ENCODE data around the gene PRKCE. TPM values are rescaled to one million over a fixed set of nuclear protein-coding genes. Genes with fewer than 3 reads are reported as not detected.

Gene PRKCE
- total RNA-seq, 2 donors from 2014 or later: 5.8 to 18.1 TPM

DNA sequence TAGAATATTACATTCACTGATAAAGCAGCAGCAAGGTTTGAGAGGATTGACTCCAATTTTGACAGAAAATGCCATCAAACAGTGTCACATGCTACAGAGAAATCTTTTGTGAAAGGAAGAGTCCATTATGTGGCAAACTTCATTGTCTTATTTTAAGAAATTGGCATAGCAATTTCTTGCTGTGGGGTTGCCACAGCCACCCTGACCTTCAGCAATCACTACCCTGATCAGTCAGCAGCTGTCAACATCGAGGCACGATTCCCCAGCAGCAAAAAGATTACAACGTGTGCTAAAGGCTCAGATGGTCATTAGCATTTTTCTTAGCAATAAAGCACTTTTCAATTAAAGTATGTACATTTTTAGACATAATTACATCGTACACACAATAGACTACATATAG is 74.7 kb downstream of the PRKCE start:
- DNase-seq (ENCODE audit: low spot score) (no peak), ATAC-seq (ENCODE audit: insufficient number of reproducible peaks, low FRiP score, low read depth) (no peak)
- Histone ChIP-seq H3K4me1 (ENCODE audit: control insufficient read depth in 1 of 2, low read depth in 2 of 2) (no peaks in the 10 kb centered on the region), H3K4me3 (no peak overlapping the region), H3K27ac (no peak overlapping the region), H3K9me3 (no peaks in the 10 kb centered on the region), H3K36me3 (no peaks in the 10 kb centered on the region), H3K27me3 (replicated peaks; ENCODE audit: insufficient read depth) (no peaks in the 10 kb centered on the region)
- TF ChIP-seq, protein P1, sequence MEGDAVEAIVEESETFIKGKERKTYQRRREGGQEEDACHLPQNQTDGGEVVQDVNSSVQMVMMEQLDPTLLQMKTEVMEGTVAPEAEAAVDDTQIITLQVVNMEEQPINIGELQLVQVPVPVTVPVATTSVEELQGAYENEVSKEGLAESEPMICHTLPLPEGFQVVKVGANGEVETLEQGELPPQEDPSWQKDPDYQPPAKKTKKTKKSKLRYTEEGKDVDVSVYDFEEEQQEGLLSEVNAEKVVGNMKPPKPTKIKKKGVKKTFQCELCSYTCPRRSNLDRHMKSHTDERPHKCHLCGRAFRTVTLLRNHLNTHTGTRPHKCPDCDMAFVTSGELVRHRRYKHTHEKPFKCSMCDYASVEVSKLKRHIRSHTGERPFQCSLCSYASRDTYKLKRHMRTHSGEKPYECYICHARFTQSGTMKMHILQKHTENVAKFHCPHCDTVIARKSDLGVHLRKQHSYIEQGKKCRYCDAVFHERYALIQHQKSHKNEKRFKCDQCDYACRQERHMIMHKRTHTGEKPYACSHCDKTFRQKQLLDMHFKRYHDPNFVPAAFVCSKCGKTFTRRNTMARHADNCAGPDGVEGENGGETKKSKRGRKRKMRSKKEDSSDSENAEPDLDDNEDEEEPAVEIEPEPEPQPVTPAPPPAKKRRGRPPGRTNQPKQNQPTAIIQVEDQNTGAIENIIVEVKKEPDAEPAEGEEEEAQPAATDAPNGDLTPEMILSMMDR (IDR thresholded peaks at IDR 0.05): no peak

DNA sequence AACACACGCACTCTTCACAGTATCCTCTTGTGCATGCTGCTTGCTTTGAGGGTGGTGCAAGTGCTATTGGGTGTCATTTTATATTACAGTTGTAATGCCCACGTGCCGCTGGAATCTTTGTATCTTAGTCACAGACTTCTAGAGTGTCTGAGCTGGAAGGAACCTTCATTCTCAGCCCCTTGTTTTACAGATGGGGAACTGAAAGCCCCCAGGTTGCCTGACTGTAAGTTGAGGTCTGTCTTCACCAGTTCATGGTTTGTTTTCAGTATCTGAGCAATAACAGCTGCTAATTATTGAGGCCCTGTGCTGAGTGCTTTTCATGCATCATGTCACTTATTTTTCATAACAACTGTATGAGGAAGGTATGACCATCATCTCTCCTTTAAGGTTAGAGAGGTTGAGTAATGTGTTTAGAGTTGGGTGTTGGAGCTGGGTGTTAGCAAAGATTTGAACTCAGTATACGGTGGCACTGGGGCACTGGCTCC is 77.0 kb downstream of the PRKCE start:
- Histone ChIP-seq H3K9me3 (no peaks in the 10 kb centered on the region), H3K36me3 (no peaks in the 10 kb centered on the region), H3K27ac (no peak overlapping the region), H3K4me3 (no peak overlapping the region), H3K27me3 (replicated peaks; ENCODE audit: insufficient read depth) (no peaks in the 10 kb centered on the region), H3K4me1 (ENCODE audit: control insufficient read depth in 1 of 2, low read depth in 2 of 2) (no peaks in the 10 kb centered on the region)
- TF ChIP-seq, protein P1 (IDR thresholded peaks at IDR 0.05): no peak
- no peak for DNase-seq (ENCODE audit: low spot score)
- no peak for ATAC-seq (ENCODE audit: insufficient number of reproducible peaks, low FRiP score, low read depth)

DNA sequence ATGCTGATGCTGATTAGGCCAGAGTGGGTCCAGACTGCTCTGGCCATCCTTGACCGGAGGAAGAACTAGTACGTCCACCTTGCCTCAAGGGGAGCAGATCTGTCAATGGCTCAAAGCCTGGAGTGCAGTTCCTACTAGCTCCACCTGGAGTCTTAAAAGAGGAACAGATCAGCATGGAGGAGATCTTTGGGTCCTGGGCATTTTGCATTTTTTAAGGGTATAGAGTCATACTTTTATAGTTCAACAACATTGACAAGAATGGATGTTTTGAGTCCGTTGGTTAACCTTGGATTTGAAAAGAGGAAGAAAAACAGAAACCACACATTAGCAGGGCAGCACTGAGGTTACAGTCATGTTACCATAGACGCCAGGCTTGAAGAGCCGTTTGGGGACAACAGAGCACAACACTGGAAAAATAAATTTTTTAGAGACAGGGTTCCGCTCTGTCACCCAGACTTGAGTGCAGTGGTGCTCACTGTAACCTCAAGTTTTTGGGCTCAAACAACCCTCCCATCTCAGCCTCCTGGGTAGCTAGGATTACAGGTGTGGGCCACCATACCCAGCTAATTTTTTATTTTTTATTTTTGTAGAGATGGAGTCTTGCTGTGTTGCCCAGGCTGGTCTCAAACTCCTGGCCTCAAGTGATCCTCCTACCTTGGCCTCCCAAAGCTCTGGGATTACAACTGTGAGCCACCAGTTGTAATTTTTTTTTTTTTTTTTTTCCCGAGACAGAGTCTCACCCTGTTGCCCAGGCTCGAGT is 78.5 kb downstream of the PRKCE start:
- Histone ChIP-seq H3K4me1 (ENCODE audit: control insufficient read depth in 1 of 2, low read depth in 2 of 2) (no peaks in the 10 kb centered on the region), H3K27ac (no peak overlapping the region), H3K9me3 (no peaks in the 10 kb centered on the region), H3K27me3 (replicated peaks; ENCODE audit: insufficient read depth) (no peaks in the 10 kb centered on the region), H3K36me3 (no peaks in the 10 kb centered on the region), H3K4me3 (no peak overlapping the region)
- DNase-seq (ENCODE audit: low spot score) (no peak), ATAC-seq (ENCODE audit: insufficient number of reproducible peaks, low FRiP score, low read depth) (no peak)
- TF ChIP-seq, protein P1 (IDR thresholded peaks at IDR 0.05): no peak

DNA sequence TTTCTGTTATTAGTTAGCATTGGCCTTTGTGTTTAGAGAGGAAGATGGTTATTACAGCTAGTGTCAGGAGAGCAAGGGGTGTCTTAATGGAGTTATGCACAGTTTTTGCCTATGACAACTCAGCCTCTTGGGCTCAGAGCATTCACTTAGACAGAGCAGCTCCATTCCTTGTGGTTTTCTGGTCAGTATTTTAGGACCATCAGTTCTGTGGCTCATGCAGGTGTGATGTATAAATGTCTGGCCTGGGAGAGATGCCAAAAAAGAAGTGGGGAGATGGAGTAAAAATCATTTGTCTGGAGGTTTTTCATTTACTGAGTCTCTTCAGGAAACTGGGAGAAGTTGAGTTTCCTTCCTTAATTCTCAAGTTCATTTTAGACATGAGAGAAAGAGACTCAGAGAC is 79.7 kb downstream of the PRKCE start:
- ATAC-seq (ENCODE audit: insufficient number of reproducible peaks, low FRiP score, low read depth): no peak
- no peaks in the 10 kb centered on the region for H3K4me1 ChIP-seq (ENCODE audit: control insufficient read depth in 1 of 2, low read depth in 2 of 2)
- DNase-seq (ENCODE audit: low spot score): no peak
- H3K4me3 ChIP-seq: no peak overlapping the region
- H3K27ac ChIP-seq: no peak overlapping the region
- H3K36me3 ChIP-seq: no peaks in the 10 kb centered on the region
- no peaks in the 10 kb centered on the region for H3K27me3 ChIP-seq (replicated peaks; ENCODE audit: insufficient read depth)
- H3K9me3 ChIP-seq: no peaks in the 10 kb centered on the region
- TF ChIP-seq, protein P1 (IDR thresholded peaks at IDR 0.05): no peak

DNA sequence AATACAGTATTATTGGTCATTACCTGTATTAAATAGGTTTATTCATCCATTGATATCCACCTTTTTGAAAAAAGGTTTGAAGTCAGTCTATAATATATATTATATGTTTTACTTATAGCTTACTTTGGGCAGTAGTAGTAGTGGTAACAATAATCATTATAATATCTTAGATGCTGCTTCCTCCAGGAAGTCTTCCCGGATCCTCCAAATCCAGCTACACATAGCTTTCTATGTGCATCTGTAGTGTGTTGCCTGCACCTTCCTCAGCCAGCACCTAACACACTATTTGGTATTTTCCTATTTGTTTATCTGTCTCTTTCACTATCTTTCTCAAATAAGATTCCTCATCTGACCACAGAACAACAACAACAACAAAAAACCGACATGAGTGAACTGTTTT is 81.0 kb downstream of the PRKCE start:
- no peaks in the 10 kb centered on the region for H3K27me3 ChIP-seq (replicated peaks; ENCODE audit: insufficient read depth)
- TF ChIP-seq, protein P1 (IDR thresholded peaks at IDR 0.05): no peak
- DNase-seq (ENCODE audit: low spot score): no peak
- H3K27ac ChIP-seq: no peak overlapping the region
- H3K36me3 ChIP-seq: no peaks in the 10 kb centered on the region
- no peaks in the 10 kb centered on the region for H3K4me1 ChIP-seq (ENCODE audit: control insufficient read depth in 1 of 2, low read depth in 2 of 2)
- no peaks in the 10 kb centered on the region for H3K9me3 ChIP-seq
- no peak overlapping the region for H3K4me3 ChIP-seq
- ATAC-seq (ENCODE audit: insufficient number of reproducible peaks, low FRiP score, low read depth): no peak
